ENCODE data around the gene GMPPB. TPM values are rescaled to one million over a fixed set of nuclear protein-coding genes. Genes with fewer than 3 reads are reported as not detected.

The GMPPB gene
- total and polyA plus RNA-seq, 9 of the 15 experiments (the other 6 are each of a cell fraction or from before 2014, with no cell fraction given): 0.53 to 17.4 (median 8.1) TPM

DNA sequence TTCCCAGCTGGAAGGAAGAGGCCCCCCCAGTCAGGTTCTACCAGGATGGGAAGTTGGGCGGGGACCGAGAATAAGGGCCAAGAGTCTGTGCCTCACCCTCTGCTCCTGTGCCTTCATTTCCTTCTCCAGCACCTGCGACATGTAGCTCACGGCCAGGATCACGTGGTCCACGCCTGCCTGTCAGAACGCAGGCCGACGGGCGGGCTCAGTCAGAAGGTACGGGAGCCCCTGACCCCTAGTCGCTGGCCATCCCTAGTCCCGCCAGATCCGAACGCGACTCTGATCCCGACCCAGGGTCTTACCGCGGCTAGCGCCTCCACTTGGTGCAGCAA, 489 bp downstream of the GMPPB start (continued):
- TF ChIP-seq, protein P1, sequence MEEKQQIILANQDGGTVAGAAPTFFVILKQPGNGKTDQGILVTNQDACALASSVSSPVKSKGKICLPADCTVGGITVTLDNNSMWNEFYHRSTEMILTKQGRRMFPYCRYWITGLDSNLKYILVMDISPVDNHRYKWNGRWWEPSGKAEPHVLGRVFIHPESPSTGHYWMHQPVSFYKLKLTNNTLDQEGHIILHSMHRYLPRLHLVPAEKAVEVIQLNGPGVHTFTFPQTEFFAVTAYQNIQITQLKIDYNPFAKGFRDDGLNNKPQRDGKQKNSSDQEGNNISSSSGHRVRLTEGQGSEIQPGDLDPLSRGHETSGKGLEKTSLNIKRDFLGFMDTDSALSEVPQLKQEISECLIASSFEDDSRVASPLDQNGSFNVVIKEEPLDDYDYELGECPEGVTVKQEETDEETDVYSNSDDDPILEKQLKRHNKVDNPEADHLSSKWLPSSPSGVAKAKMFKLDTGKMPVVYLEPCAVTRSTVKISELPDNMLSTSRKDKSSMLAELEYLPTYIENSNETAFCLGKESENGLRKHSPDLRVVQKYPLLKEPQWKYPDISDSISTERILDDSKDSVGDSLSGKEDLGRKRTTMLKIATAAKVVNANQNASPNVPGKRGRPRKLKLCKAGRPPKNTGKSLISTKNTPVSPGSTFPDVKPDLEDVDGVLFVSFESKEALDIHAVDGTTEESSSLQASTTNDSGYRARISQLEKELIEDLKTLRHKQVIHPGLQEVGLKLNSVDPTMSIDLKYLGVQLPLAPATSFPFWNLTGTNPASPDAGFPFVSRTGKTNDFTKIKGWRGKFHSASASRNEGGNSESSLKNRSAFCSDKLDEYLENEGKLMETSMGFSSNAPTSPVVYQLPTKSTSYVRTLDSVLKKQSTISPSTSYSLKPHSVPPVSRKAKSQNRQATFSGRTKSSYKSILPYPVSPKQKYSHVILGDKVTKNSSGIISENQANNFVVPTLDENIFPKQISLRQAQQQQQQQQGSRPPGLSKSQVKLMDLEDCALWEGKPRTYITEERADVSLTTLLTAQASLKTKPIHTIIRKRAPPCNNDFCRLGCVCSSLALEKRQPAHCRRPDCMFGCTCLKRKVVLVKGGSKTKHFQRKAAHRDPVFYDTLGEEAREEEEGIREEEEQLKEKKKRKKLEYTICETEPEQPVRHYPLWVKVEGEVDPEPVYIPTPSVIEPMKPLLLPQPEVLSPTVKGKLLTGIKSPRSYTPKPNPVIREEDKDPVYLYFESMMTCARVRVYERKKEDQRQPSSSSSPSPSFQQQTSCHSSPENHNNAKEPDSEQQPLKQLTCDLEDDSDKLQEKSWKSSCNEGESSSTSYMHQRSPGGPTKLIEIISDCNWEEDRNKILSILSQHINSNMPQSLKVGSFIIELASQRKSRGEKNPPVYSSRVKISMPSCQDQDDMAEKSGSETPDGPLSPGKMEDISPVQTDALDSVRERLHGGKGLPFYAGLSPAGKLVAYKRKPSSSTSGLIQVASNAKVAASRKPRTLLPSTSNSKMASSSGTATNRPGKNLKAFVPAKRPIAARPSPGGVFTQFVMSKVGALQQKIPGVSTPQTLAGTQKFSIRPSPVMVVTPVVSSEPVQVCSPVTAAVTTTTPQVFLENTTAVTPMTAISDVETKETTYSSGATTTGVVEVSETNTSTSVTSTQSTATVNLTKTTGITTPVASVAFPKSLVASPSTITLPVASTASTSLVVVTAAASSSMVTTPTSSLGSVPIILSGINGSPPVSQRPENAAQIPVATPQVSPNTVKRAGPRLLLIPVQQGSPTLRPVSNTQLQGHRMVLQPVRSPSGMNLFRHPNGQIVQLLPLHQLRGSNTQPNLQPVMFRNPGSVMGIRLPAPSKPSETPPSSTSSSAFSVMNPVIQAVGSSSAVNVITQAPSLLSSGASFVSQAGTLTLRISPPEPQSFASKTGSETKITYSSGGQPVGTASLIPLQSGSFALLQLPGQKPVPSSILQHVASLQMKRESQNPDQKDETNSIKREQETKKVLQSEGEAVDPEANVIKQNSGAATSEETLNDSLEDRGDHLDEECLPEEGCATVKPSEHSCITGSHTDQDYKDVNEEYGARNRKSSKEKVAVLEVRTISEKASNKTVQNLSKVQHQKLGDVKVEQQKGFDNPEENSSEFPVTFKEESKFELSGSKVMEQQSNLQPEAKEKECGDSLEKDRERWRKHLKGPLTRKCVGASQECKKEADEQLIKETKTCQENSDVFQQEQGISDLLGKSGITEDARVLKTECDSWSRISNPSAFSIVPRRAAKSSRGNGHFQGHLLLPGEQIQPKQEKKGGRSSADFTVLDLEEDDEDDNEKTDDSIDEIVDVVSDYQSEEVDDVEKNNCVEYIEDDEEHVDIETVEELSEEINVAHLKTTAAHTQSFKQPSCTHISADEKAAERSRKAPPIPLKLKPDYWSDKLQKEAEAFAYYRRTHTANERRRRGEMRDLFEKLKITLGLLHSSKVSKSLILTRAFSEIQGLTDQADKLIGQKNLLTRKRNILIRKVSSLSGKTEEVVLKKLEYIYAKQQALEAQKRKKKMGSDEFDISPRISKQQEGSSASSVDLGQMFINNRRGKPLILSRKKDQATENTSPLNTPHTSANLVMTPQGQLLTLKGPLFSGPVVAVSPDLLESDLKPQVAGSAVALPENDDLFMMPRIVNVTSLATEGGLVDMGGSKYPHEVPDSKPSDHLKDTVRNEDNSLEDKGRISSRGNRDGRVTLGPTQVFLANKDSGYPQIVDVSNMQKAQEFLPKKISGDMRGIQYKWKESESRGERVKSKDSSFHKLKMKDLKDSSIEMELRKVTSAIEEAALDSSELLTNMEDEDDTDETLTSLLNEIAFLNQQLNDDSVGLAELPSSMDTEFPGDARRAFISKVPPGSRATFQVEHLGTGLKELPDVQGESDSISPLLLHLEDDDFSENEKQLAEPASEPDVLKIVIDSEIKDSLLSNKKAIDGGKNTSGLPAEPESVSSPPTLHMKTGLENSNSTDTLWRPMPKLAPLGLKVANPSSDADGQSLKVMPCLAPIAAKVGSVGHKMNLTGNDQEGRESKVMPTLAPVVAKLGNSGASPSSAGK (IDR thresholded peaks at IDR 0.05): peak; percentile 21; the same call in 1 of the 2 replicates
- TF ChIP-seq ZNF445 (CRISPR knock-in tag; IDR thresholded peaks at IDR 0.05; ENCODE audit: low read depth) (no peak), HNRNPL (IDR thresholded peaks at IDR 0.05; ENCODE audit: low read depth, low read length) (no peak), HLTF (IDR thresholded peaks at IDR 0.05) (no peak), KAT7 (CRISPR knock-in tag; IDR thresholded peaks at IDR 0.05; ENCODE audit: borderline replicate concordance) (0 out of 2 replicates have a peak, but pooled peaks have one; percentile 21), GABPA (tag; conservative IDR thresholded peaks at IDR 0.05; ENCODE audit: low read depth) (no peak), TAF9B (IDR thresholded peaks at IDR 0.05; ENCODE audit: partially characterized antibody) (no peak)
- TF ChIP-seq, protein P2, sequence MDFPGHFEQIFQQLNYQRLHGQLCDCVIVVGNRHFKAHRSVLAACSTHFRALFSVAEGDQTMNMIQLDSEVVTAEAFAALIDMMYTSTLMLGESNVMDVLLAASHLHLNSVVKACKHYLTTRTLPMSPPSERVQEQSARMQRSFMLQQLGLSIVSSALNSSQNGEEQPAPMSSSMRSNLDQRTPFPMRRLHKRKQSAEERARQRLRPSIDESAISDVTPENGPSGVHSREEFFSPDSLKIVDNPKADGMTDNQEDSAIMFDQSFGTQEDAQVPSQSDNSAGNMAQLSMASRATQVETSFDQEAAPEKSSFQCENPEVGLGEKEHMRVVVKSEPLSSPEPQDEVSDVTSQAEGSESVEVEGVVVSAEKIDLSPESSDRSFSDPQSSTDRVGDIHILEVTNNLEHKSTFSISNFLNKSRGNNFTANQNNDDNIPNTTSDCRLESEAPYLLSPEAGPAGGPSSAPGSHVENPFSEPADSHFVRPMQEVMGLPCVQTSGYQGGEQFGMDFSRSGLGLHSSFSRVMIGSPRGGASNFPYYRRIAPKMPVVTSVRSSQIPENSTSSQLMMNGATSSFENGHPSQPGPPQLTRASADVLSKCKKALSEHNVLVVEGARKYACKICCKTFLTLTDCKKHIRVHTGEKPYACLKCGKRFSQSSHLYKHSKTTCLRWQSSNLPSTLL (IDR thresholded peaks at IDR 0.05): no peak
- TF ChIP-seq, protein P3, sequence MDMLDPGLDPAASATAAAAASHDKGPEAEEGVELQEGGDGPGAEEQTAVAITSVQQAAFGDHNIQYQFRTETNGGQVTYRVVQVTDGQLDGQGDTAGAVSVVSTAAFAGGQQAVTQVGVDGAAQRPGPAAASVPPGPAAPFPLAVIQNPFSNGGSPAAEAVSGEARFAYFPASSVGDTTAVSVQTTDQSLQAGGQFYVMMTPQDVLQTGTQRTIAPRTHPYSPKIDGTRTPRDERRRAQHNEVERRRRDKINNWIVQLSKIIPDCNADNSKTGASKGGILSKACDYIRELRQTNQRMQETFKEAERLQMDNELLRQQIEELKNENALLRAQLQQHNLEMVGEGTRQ (CRISPR knock-in tag; IDR thresholded peaks at IDR 0.05): peak; percentile 78
- TF ChIP-seq, protein P4, sequence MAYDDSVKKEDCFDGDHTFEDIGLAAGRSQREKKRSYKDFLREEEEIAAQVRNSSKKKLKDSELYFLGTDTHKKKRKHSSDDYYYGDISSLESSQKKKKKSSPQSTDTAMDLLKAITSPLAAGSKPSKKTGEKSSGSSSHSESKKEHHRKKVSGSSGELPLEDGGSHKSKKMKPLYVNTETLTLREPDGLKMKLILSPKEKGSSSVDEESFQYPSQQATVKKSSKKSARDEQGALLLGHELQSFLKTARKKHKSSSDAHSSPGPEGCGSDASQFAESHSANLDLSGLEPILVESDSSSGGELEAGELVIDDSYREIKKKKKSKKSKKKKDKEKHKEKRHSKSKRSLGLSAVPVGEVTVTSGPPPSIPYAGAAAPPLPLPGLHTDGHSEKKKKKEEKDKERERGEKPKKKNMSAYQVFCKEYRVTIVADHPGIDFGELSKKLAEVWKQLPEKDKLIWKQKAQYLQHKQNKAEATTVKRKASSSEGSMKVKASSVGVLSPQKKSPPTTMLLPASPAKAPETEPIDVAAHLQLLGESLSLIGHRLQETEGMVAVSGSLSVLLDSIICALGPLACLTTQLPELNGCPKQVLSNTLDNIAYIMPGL (CRISPR knock-in tag; IDR thresholded peaks at IDR 0.05): no peak
- TF ChIP-seq, protein P5, sequence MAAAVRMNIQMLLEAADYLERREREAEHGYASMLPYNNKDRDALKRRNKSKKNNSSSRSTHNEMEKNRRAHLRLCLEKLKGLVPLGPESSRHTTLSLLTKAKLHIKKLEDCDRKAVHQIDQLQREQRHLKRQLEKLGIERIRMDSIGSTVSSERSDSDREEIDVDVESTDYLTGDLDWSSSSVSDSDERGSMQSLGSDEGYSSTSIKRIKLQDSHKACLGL (CRISPR knock-in tag; IDR thresholded peaks at IDR 0.05; ENCODE audit: borderline replicate concordance, poor library complexity, severe bottlenecking): no peak

Measured in K562 (cell line).